ENCODE data around the gene MAPK12.

The MAPK12 gene

DNA sequence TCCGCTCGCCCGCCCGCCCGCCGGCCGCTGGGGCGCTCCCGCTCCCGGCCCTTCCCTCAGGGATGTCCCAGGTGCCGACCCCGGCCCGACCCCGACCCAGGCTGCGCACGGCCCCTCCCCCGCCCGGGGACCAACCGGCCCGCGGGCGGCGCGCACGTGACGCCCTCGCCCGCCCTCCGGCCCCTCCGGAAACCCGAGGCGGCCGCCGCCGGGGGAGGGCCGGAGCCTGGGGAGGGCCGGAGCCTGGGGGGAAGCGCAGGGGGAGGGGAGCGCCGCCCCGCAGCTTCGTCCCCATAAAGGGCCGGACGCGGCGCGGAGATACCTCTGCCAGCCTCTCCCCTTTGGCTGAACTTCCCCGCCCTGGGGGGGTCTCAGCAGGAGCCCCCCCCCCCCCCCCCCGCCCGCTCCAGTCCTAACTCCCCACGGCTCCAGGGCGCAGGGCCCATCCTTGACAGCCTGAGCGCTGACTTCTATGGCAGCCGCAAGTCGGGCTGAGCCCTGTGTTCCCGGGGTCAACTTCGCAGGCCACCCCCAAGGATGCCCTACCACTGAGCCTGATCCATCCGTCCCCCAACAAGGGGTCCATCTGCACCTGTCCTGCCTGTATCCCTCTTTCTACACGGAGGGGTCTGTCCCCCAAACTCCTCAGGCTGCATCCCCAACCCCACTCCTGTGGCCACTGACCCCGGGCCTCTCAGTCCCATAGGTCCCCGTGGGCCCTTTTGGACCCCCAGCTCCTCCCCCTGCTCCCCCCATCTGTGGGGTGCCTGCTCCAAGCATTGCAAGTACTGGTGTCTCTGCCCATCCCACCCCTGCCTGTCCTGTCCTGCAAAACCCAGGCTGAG, at the start of gene MAPK12:
Gene MAPK12 (minus strand): TSS at position 69 of the 845 bp plus-strand sequence. CDS start 174 bp downstream, outside the sequence.
- peak; percentile 88 for DNase-seq (ENCODE audit: low spot score)

DNA sequence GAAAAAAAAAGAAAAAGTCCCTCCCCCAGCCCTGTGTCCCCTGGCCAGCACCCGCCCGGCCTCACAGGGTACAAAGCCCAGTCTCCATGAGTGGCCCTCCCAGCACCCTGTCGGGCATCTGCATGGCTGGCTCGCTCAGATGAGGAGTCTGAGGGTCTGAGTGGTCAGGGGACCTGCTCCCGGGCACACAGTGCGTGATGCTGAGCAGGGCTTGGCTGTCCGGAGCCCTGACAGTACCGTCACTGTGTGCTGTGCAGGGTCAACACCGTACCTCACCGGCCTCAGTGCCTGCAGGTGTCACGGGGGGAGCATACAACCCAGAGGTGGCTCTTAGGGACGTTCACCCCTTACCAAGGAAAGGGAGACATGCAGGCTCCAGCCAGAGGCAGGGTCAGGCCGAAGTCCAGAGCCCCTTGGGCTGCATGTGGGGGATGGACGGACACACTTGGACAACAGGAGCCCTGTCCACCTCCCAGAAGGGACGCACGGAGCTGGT, 49.5 kb upstream of the MAPK12 start:
- no peak for DNase-seq (ENCODE audit: low spot score)

DNA sequence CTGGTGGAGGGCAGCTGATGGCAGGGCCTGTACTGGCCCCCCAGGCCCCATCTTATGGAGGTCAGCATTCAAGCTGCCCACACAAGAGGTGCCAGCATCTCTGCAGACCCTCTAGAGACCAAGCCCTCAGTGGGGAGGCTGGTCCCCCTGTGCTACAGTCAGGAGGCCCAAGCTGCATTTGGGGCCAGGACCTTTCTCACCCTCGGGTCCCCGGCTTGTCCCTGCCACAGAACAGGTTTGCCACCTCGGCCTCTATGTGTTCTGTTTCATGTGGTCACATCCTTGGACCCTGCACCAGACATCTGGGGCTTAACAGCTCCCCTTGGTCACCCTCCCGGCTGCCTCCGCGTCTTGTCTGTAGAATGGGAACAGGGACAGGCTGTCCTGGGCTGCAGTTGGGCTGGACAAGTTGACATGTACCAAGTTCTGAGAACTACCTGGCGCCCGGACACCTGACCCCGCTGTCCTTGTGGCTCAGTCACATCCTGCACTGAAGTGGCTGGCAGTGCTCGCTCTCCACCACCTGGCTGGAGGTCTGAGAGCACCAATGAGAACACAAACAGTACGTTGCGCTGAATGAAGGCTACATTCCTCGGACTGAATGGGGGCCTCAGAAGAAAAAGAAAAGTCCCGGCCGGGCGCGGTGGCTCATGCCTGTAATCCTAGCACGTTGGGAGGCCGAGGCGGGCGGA, 48.7 kb upstream of the MAPK12 start:
- DNase-seq (ENCODE audit: low spot score), result no peak

DNA sequence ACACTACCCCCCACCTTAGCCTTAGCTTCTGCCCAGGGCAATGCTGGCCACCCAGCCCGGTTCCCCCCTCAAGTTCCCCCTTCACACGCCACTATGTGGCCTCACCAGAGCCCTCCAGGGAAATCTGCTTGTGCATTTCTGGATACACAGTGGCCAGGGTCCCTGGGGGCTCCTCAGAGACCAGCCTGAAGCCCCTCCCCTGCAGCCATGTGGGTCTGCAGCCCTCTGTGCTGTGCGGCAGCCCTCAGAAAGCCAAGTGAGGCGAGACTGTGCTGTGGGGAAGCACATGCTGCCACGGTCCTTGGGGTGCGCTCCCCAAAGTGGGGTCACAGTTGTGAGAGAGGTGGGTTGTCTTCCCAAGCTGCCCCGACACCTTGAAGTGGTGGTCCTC, 48.1 kb upstream of the MAPK12 start:
- DNase-seq (ENCODE audit: low spot score), result no peak

DNA sequence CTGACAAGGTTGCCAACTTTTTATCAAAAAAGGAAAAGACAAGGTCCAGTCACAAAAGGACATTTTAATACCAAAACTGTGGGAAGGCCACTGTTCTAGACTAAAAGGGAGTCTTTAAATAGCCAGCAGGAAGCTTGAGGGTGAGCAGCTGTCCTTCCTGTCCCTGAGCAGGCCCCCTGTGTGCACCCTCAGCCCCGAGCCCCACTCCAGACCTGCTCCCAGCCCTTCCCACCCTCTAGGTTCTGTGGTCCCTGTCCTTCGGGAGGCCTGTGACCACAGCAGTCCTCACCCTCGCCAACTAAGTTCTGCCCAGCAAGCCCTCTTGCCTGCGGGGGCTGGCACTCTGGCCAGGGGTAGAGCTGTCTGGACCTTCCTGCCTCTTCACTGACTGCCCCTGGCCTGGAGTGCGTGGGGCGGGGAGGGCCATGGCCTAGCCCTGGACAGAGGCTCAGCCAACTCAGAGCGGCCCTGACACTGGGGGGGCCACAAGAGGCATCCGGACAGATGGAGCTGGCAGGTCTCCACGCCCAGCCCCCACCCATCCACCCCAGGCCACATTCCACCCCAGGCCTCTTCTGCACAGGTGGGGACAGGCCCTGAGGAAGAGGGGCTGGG, 47.6 kb upstream of the MAPK12 start:
- no peak for DNase-seq (ENCODE audit: low spot score)

DNA sequence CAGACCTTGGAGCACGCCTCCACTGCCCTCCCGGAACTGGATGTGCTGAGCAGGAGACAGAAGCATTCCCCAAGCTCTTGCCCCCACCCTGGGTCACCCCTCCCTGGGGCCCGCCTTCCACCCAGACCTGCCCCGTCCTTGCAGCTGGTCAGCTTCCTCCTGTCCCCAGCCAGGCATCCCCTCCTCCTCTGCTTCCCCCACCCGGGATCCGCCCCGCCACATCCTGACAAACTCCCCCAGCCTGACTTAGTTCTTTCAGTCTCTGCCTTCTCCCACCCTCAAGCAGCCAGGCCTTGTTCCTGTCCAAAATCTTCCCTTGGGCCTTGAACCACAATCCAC, 47.1 kb upstream of the MAPK12 start:
- peak; percentile 69 for DNase-seq (ENCODE audit: low spot score)

DNA sequence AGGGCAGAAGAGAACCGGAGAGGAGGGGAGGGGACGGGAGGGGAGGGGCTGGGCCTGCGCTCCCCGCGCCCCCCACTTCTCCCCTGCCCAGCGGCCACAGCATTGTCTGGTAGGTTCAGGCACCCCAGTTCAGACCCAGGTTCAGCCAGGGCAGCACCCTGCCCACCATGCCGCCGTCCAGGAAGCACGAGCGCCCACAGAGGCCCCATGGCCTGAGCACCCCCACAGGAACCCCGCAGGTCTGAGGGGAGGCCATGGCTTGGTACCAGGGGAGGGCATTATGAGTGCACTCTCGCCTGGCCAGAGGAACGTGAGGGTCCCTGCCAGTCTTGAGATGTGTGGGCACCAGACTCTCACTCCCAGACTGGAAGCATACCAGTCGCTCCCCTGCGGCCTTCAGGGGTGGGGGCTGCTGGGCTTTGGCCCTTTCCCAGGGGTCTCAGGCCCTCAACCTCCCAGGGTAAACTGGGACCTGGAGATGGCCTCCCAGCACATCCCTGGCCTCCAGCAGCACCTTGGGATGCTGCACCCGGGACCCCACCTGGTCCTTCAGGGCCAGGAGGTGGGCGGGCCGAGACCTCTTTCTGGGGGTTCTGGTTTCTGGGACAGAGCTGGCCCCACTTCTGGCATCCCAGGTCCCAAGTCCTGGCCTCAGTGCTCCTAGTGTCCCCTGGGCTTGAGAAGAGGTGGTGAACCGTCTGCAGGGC, 46.6 kb upstream of the MAPK12 start:
- no peak for DNase-seq (ENCODE audit: low spot score)

DNA sequence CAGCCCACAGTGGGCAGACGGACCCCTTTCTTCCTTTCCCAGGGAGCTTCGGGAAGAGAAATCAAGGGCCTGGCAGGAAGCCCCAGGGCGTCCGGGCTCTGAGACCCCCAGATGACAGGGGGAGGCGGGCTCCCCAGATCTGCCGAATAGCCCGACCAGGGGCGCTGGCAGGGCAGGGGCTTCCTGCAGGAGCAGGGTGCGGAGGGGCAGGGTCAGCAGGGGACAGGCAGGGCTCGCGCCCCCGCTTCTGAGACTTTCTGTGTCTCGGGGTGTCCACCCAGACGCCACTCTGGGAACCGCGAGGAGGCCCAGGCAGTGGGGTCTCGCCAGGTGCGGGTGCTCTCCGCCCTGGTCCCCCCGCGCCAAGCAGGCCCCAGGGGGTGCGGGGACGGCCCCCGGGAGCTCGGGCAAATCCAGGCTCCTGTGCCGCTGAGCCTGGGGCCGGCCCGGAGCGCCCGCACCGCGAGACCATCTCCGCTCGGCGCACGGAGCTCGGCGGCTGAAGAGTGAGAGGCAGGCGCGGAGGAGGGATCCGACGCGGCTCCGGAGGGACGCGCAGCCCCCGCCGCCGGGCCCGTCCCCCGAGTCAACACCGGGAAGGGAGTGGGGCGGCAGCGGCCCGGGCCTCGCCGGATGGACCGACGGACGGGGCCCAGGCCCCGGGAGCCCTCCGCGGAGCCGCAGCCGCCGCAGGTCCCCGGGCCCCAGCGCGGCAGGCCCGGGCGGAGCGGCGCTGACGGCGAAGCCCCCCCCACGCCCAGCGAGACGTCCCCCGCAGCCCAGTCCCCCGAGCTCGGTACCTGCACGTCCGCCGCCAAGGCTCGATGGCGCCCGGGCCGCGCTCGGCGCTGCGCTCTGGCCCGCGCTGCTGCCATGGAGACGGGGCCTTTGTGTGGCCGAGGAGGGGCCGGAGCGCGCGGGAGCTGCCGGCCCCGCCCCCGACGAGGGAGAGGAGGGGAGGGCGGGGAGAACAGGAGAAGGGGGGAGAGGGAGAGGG, 45.6 kb upstream of the MAPK12 start, which contains the start of gene PLXNB2:
Gene PLXNB2 (minus strand): TSS at position 894 of the 997 bp plus-strand sequence. CDS start 17,062 bp downstream, outside the sequence.
- DNase-seq (ENCODE audit: low spot score), result peak; percentile 93

DNA sequence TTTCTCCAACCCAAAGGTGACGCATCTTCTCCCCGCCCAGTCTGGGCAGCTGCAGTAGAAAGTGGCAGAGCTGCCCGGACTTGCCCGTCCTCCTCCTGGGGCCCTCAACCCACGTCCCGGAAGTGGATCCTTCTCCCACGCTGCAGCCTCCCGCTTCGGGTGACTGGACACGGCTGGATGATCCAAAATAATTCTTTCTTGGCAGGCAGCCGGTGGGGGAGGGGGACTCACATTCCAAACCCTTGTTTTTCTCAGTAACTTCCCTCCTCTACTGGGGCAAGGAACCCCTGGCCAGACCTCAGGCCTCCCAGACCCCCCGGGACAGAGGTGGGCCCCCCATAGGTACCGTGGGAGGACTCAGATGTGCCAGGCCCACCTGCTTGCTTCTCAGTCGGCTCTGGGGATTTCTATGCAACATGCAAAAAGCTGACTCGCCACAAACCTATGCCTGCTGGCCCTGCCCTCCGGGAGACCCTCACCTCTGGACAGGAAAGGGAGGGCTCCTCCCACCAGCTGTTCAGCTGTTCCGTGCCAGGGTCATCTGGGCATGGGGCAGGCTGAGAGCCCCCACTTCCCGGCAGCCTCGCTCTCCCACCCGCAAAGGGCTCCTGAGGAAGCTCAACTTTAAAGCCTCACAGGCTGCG, 44.6 kb upstream of the MAPK12 start:
- DNase-seq (ENCODE audit: low spot score), result peak; percentile 98

DNA sequence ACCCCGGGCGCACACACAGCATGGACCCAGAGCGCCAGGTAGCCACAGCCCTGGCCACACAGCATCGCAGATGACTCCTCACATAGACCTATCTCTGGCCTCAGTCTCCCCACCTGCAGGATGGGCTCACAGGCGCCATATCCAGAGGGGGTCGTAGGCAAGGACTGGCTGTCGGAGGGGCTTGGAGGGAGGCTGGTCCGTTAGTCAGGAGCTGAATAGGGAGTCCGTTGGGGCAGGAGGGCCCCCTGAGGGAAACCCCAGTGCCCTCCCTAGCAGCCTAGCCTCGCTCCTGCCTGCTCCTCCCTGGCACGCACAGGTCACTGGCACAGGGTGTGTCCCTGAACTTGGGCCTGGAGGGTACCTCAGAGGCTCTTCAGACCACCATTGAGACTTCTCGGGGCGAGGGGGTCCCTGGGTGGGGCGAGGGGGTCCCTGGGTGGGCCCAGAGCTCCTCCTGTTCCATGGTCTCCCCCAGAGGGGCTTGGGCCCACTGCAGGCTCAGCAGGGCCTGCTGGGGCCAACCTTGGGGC, 44.0 kb upstream of the MAPK12 start:
- no peak for DNase-seq (ENCODE audit: low spot score)

DNA sequence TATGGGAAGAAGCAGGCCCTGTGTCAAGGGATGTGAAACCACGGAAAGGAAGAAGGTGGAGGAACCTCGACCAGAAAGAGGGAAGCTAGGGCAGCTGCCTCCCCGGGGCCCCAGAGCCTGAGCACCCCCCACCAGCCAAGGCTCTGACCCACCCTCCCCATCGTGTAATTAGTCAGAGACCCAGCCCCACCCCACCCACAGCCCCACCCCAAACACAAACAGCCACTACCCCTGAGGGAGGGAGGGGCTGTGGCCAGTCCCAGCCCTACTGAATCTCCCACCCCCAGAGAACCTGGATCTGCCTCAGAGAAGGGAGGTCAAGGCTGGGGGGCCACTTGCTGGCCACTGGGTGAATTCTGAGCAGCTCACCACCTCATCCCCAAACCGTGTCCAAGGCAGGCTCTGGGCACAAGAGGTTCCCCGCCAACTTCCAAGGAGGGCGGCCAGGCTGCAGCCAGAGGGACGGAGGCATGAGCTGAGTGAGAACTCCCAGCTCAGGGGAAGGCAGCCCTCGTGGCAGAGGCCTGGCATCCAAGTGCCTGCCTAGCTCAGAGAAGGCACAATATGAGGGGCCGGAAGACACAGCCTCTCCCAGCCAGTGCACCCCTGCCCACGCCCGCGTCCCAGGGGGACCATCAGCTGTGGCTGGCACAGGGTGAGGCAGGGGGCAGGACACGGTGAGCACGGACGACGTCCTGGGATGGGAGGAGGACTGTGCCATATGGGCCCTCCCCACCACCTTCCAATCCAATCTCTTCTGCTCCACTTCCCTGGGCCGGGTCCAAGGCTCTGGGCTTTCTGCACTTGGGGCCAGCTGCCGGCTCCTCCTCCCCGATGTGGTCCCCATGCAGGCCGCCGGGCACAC, 43.3 kb upstream of the MAPK12 start:
- peak; percentile 59 for DNase-seq (ENCODE audit: low spot score)

DNA sequence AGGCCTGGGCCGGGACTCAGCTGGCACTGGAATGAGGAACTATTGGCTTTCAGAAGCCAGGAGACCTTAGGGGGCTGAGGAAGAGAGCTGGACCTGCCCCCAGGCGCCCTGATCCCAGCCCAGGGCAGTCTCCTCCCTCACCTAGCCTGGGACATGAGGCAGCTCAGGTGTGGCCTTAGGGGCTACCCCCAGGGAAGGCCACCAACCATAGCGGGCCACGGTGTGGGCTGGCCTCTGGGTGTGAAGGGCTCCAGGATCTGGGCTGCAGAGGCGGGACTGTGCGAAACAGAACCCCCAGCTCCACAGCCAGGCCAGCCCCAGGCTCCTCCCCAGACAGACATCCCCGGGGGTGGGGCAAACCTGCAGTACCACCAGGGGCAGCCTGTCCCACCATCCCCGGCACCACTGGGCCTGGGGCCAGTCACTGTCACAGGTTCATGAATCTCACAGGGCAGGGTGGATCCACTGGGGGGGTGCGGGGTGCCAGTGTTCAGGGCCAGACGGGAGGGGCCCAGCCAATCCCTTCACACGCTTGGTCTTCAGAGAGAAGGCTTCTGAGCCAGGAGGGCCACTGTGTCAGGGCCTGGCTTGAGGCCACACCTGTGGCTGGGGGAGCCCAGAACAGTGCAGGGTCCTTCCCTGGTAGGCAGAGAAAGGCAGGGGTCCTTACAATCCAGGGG, 42.5 kb upstream of the MAPK12 start:
- DNase-seq (ENCODE audit: low spot score), result peak; percentile 49

DNA sequence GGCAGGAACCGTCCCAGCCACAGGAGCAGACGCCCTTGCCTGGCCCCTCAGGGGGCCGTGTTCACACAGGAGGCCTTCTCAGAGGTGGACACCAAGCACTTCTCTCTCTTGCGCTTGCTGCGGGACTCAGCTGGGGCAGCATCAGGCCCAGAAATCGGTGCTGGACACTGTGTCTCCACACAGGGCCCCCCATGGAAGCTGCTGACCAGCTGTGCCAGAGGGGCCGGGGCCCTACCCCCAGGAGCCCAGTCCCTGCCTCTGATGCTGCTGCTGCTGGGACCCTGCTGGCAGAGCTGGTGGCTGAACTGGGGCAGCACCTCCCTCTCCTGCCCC, 42.0 kb upstream of the MAPK12 start:
- DNase-seq (ENCODE audit: low spot score), result no peak

DNA sequence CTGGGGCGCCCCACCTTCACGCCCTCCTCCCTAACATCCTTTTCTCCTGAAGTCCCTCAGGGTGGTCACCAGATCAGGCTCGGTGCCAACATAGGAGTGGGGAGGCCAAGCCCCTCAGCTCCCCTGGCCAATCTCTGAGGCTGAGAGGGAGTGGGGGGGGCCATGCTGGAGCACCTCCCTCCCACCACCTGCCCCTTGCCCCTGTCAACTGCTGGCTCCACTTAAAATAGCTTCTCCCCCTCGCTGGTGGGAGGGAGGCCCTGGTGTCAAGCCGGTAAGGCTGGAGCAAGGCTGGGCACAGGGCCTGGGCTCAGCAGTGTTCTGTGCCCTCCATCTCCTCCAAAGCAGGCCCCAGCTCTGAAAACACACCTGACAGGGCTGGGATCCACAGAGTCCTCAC, 41.1 kb upstream of the MAPK12 start:
- DNase-seq (ENCODE audit: low spot score), result no peak

DNA sequence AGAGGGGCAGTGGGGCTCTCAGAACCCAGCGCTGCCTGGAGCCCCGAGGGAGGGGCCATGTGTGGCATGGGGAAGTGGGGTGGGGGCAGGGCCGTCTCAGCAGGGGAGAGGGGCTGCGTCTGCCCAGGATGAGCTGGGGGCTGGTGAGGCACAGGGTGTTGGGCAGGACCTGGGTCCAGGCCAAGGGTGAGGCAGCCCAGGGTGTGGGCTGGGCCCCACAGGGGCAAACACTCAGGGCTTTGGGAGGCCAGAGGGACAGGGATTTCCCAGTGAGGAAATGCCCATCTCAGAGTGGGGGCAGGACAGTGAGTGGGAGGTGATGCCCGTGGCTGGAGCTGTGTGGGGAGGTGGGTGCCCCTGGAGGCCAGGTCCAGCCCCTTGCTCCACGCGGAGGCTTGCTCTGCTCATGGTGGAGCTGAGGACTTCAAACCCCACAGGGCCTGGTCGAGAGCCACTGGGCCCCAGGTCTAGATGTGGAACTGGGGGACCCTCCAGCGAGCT, 40.6 kb upstream of the MAPK12 start:
- DNase-seq (ENCODE audit: low spot score), result peak; percentile 69

DNA sequence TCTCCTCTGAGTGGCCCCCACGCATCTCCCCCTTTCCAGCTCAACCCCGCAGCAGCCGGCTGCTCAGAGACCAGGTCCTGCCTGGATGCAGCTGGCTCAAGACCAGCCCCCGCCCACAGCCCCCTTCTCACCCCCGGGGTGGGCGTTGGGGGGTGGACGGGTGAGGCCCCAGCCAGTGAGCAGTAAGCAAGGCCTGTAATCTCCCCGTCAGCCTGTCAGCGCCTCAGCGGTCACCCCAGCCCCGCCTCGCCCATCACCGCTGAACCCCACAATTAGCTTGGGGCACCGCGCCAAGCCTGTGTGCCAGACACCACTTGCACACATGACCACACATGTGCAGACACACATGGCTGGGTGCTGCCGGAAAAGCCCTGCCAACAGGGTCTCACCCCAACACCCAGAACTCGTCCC, 40.1 kb upstream of the MAPK12 start:
- DNase-seq (ENCODE audit: low spot score), result no peak

DNA sequence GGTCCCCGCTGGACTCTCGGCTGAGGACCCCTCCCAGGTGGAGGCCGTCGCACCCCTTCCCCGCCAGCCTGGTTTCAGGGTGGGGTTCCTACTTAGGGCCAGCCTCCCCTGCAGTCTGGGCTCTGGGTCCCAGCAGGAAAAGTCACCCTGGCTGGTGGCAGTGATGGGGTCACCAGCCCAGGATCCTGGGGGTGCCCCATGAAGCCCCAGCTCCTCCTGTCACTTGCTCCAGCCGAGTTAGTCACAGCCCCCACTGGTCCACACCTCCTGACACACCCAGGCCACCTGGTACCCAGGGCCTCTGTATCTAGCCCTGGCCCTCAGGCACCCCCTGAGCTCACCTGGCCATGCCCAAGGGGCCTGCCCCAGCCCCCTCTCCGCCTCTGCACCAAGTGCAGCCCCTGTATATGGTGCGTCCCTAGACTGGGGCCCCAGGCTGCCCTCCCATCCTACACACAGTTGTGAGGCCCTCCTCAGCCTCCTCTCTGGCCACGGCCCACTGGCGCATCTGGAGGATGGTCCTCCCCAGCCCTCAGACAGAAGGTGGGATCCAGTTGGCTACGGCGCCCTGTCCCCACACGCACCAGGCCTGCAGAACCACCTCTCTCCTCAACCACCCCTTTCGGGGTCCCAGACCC, 39.3 kb upstream of the MAPK12 start:
- no peak for DNase-seq (ENCODE audit: low spot score)
